Urinary bladder (tissue), 4 donors: ENCODE measurements around the gene ENTPD6. TPM values are rescaled to one million over a fixed set of nuclear protein-coding genes. Genes with fewer than 3 reads are reported as not detected.
"Not testable (repeated sequence)": the region's sequence is repeated elsewhere in the genome, so short reads cannot be mapped to it uniquely, and the experiment has no call there.

Experiments
- DNase-seq: peaks from one replicate; pipeline ENCODE4 v3.0.0-alpha.2; 2015; ENCODE audit errors: extremely low spot score
- H3K27ac ChIP-seq: one replicate; pipeline ENCODE4 v1.5.1; 2013; ENCODE audit warnings: low read depth, mild to moderate bottlenecking, moderate library complexity
- H3K36me3 ChIP-seq: one replicate; pipeline ENCODE4 v1.6.1; 2013; ENCODE audit warnings: mild to moderate bottlenecking, moderate library complexity; ENCODE audit not compliant: insufficient read depth
- H3K4me1 ChIP-seq: one replicate; pipeline ENCODE4 v1.6.1; 2013; ENCODE audit warnings: mild to moderate bottlenecking, moderate library complexity; ENCODE audit not compliant: insufficient read depth
- H3K4me3 ChIP-seq: one replicate; pipeline ENCODE4 v1.5.1; 2013; ENCODE audit warnings: low read depth, low read length
- WGBS: extraction: QIAGEN DNeasy Blood & Tissue Kit; methylation state at CpG from one replicate; pipeline ENCODE4 v1.1.7; 2013; 5-methylcytosine and 5-hydroxymethylcytosine counted together
- polyA plus RNA-seq: library from polyadenylated mRNA; stranded (reverse); fragments of 200-250 nt; gene quantifications from one replicate; pipeline ENCODE4 v1.2.3, GENCODE V29; 2013
- total RNA-seq: library from RNA; depleted of rRNA; stranded (reverse); fragments of >200 nt; gene quantifications from one replicate; pipeline ENCODE4 v1.2.3, GENCODE V29; 2014
- donor health status: healthy with polysubstance abuse.
- donor health status: healthy.

ENTPD6 gene
- total and polyA plus RNA-seq, 2 donors: 19.2 to 45.4 TPM

- DNase-seq: no peak
- WGBS: 81% methylated on average over 23 of the region's 23 CpGs
- Histone ChIP-seq H3K4me3 (no peak overlapping the region), H3K36me3 (no peaks in the 10 kb centered on the region), H3K4me1 (no peaks in the 10 kb centered on the region), H3K27ac (no peak overlapping the region)
These were observed 34.1 kb downstream of the ENTPD6 start for GRCh38 chr20:25229486-25230165.

- Histone ChIP-seq H3K27ac (no peak overlapping the region), H3K36me3 (no peaks in the 10 kb centered on the region), H3K4me1 (no peaks in the 10 kb centered on the region), H3K4me3 (no peak overlapping the region)
- WGBS: 59% methylated on average over 8 of the region's 8 CpGs
- DNase-seq: no peak
These were observed 34.8 kb downstream of the ENTPD6 start for GRCh38 chr20:25230166-25230831.

GRCh38 chr20:25233016-25233772 is 37.7 kb downstream of the ENTPD6 start:
- no peak overlapping the region for H3K27ac ChIP-seq
- no peak overlapping the region for H3K4me3 ChIP-seq
- 66% methylated on average over 10 of the region's 10 CpGs for WGBS
- no peaks in the 10 kb centered on the region for H3K4me1 ChIP-seq
- no peak for DNase-seq
- H3K36me3 ChIP-seq: no peaks in the 10 kb centered on the region

- H3K36me3 ChIP-seq, DNase-seq, H3K27ac ChIP-seq, H3K4me1 ChIP-seq, H3K4me3 ChIP-seq: not testable (repeated sequence)
- 59% methylated on average over 8 of the region's 8 CpGs for WGBS
These were observed 38.7 kb downstream of the ENTPD6 start for GRCh38 chr20:25234009-25234849.

- H3K27ac ChIP-seq: no peak overlapping the region
- DNase-seq: no peak
- H3K4me1 ChIP-seq: no peaks in the 10 kb centered on the region
- no peak overlapping the region for H3K4me3 ChIP-seq
- H3K36me3 ChIP-seq: no peaks in the 10 kb centered on the region
- WGBS: 75% methylated on average over 15 of the region's 15 CpGs
These were observed 41.2 kb downstream of the ENTPD6 start for GRCh38 chr20:25236450-25237304.

- no peak for DNase-seq
- H3K4me1 ChIP-seq: no peaks in the 10 kb centered on the region
- H3K36me3 ChIP-seq: no peaks in the 10 kb centered on the region
- H3K4me3 ChIP-seq: no peak overlapping the region
- H3K27ac ChIP-seq: no peak overlapping the region
- WGBS: 41% methylated on average over 10 of the region's 10 CpGs
These were observed 42.3 kb downstream of the ENTPD6 start for GRCh38 chr20:25237610-25238318.

GRCh38 chr20:25238319-25239037 is 43.0 kb downstream of the ENTPD6 start:
- no peak overlapping the region for H3K4me3 ChIP-seq
- WGBS: 93% methylated on average over 12 of the region's 12 CpGs
- no peak for DNase-seq
- no peaks in the 10 kb centered on the region for H3K36me3 ChIP-seq
- H3K4me1 ChIP-seq: no peaks in the 10 kb centered on the region
- H3K27ac ChIP-seq: no peak overlapping the region

- no peaks in the 10 kb centered on the region for H3K36me3 ChIP-seq
- 89% methylated on average over 19 of the region's 19 CpGs for WGBS
- no peak overlapping the region for H3K27ac ChIP-seq
- no peak overlapping the region for H3K4me3 ChIP-seq
- no peaks in the 10 kb centered on the region for H3K4me1 ChIP-seq
- DNase-seq: no peak
These were observed 44.2 kb downstream of the ENTPD6 start for GRCh38 chr20:25239387-25240370.

GRCh38 chr20:25240851-25241658 is 45.5 kb downstream of the ENTPD6 start:
- H3K4me3 ChIP-seq, H3K36me3 ChIP-seq, DNase-seq, H3K27ac ChIP-seq, H3K4me1 ChIP-seq: not testable (repeated sequence)
- WGBS: 49% methylated on average over 9 of the region's 9 CpGs

- H3K27ac ChIP-seq, DNase-seq: not testable (repeated sequence)
- 42% methylated on average over 4 of the region's 4 CpGs for WGBS
These were observed 46.1 kb downstream of the ENTPD6 start for GRCh38 chr20:25241659-25241955.

More at GRCh38 chr20:25241659-25241955, 46.1 kb downstream of the ENTPD6 start:
- H3K4me3 ChIP-seq, H3K36me3 ChIP-seq, H3K4me1 ChIP-seq: not testable (repeated sequence)
